ENCODE results near the gene PDE4D. TPM values are rescaled to one million over a fixed set of nuclear protein-coding genes. Genes with fewer than 3 reads are reported as not detected.

Gene PDE4D
- total RNA-seq, 1 donor from 2014 or later: 50.0 TPM

DNA sequence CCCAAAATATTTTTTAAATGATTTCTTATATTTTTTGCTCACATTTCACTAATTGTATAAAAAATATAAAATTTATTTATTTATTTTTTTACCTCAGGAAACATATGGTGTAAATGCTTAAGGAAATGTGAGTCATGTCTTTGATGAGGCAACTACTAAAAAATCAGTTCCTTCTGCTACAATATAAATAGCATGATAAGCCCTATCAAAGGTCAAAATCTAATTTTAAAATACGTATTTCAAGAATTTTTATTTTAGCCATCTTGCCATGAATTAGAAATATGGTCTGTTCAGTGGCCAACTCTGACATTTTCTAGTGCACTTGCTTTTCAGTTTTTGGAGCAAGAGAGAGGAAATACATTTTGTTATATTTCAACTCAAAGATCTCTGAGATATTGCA, 50.5 kb downstream of the PDE4D start:
- TF ChIP-seq, protein P1, sequence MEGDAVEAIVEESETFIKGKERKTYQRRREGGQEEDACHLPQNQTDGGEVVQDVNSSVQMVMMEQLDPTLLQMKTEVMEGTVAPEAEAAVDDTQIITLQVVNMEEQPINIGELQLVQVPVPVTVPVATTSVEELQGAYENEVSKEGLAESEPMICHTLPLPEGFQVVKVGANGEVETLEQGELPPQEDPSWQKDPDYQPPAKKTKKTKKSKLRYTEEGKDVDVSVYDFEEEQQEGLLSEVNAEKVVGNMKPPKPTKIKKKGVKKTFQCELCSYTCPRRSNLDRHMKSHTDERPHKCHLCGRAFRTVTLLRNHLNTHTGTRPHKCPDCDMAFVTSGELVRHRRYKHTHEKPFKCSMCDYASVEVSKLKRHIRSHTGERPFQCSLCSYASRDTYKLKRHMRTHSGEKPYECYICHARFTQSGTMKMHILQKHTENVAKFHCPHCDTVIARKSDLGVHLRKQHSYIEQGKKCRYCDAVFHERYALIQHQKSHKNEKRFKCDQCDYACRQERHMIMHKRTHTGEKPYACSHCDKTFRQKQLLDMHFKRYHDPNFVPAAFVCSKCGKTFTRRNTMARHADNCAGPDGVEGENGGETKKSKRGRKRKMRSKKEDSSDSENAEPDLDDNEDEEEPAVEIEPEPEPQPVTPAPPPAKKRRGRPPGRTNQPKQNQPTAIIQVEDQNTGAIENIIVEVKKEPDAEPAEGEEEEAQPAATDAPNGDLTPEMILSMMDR (conservative IDR thresholded peaks at IDR 0.05): no peak

DNA sequence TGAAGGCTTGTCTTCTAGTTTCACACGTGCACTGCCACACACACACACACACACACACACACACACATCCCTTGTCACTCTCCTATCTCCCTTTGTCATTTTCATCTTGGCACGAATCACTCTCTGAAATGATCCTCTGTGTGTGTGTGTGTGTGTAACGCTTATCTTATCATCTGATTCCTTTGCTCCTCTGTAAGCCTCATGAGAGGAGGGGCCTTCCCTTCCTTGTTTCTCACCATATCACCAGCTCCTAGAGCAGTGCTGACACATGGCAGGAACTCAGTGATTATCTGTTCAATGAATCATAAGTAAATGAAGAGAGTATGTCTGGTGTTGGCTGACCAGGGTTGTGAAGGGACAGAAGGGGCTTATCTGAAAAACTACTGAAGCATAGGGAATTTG, 53.3 kb downstream of the PDE4D start:
- Mint-ChIP-seq H3K4me3 (no peak overlapping the region), H3K27ac (no peak overlapping the region), H3K36me3 (no peaks in the 10 kb centered on the region), H3K27me3 (no peaks in the 10 kb centered on the region), H3K9me3 (no peaks in the 10 kb centered on the region), H3K4me1 (ENCODE audit: unreplicated experiment) (peaks cover 6% of the 10 kb centered on the region)
- TF ChIP-seq, protein P1 (conservative IDR thresholded peaks at IDR 0.05): no peak
- no peak for DNase-seq (ENCODE audit: extremely low spot score, unreplicated experiment)

More for the DNA sequence above, 50.5 kb downstream of the PDE4D start:
- Mint-ChIP-seq H3K9me3 (no peaks in the 10 kb centered on the region), H3K27me3 (no peaks in the 10 kb centered on the region), H3K4me3 (no peak overlapping the region), H3K36me3 (no peaks in the 10 kb centered on the region), H3K27ac (no peak overlapping the region), H3K4me1 (ENCODE audit: unreplicated experiment) (peaks cover 6% of the 10 kb centered on the region)
- DNase-seq (ENCODE audit: extremely low spot score, unreplicated experiment): no peak

DNA sequence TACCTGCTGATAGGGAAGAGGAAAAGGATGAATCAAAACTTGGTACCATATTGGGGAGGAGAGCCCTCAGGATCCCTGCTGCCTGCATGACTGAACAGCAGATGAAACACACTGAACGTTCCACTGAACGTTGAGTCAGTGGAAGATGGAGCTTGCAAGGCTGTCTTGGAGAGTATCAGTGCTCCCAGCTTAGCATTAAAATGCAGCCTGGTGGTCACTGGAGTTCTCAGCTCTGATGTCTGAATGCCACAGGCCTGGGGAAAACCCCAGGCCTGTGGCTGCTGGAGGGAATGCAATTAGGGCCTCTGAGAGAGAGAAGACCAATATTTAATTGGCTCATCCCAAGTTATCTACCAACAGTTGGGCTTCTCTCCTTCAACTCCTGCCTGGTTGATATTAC, 54.5 kb downstream of the PDE4D start:
- no peak overlapping the region for H3K4me3 Mint-ChIP-seq
- H3K4me1 Mint-ChIP-seq (ENCODE audit: unreplicated experiment): peaks cover 6% of the 10 kb centered on the region
- DNase-seq (ENCODE audit: extremely low spot score, unreplicated experiment): no peak
- no peaks in the 10 kb centered on the region for H3K36me3 Mint-ChIP-seq
- TF ChIP-seq, protein P1 (conservative IDR thresholded peaks at IDR 0.05): no peak
- no peaks in the 10 kb centered on the region for H3K9me3 Mint-ChIP-seq
- no peak overlapping the region for H3K27ac Mint-ChIP-seq
- no peaks in the 10 kb centered on the region for H3K27me3 Mint-ChIP-seq

DNA sequence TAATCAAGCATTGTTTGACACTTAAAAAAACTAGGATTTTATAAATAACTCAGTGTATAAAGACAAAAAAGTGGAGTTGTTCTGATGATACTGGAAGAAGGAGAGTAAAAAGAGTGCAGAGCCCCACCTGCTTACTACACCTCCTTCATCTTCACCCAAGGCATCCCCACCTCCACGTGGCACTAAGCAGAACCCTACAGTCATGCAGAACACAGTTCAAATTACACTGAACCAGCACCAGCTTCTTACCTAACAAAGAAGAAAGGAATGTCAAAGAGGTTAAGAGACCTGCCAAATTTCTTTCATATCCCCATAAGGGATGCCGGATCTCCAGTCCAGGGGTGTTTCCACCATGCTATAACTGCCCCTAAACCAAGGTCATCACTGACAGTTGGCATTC, 55.5 kb downstream of the PDE4D start:
- Mint-ChIP-seq H3K36me3 (no peaks in the 10 kb centered on the region), H3K4me3 (no peak overlapping the region), H3K27ac (no peak overlapping the region), H3K4me1 (ENCODE audit: unreplicated experiment) (peaks cover 8% of the 10 kb centered on the region), H3K27me3 (peaks cover 4% of the 10 kb centered on the region), H3K9me3 (no peaks in the 10 kb centered on the region)
- TF ChIP-seq, protein P1 (conservative IDR thresholded peaks at IDR 0.05): no peak
- DNase-seq (ENCODE audit: extremely low spot score, unreplicated experiment): no peak

DNA sequence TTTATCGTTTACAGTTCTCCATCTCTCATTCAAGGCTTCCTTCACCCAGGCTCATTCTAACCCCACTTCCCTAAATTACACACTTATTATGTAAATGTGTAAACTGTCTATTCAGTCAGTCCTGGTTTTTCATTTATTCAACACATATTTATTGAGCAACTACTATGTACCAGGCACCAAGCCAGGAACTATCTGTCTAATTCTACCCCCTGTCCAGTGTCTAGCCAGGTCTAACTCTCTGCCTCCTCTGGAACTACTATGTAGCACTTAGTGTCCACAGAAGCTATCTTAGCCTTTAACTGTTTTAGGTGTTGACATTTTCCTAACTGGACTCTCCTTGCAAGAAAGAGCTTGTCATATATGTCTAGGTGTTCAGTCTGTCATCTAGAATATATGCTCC, 56.5 kb downstream of the PDE4D start:
- Mint-ChIP-seq H3K27ac (no peak overlapping the region), H3K9me3 (no peaks in the 10 kb centered on the region), H3K36me3 (no peaks in the 10 kb centered on the region), H3K4me3 (no peak overlapping the region), H3K4me1 (ENCODE audit: unreplicated experiment) (peaks cover 11% of the 10 kb centered on the region), H3K27me3 (peaks cover 8% of the 10 kb centered on the region)
- TF ChIP-seq, protein P1 (conservative IDR thresholded peaks at IDR 0.05): no peak
- no peak for DNase-seq (ENCODE audit: extremely low spot score, unreplicated experiment)

DNA sequence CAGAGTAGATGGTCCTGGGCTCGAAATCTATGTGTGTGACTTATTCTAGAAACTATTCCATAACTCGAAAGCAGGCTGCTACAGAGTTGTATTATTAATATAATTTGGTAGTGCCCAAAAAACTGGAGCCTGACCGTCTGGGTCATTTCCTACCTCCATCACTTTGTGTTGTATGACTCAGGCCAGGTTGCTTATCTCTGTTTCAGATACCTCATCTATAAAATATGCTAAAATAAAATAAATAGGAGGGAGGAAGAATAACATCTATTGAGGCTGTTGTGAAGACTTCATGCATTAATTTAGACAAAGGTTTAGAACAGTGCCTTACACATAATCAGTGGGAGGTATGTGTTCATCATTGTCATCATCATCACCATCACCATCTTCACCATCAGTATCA, 57.7 kb downstream of the PDE4D start:
- H3K9me3 Mint-ChIP-seq: no peaks in the 10 kb centered on the region
- TF ChIP-seq, protein P1 (conservative IDR thresholded peaks at IDR 0.05): no peak
- DNase-seq (ENCODE audit: extremely low spot score, unreplicated experiment): no peak
- H3K4me3 Mint-ChIP-seq: no peak overlapping the region
- H3K4me1 Mint-ChIP-seq (ENCODE audit: unreplicated experiment): peaks cover 15% of the 10 kb centered on the region
- no peak overlapping the region for H3K27ac Mint-ChIP-seq
- H3K36me3 Mint-ChIP-seq: no peaks in the 10 kb centered on the region
- peaks cover 11% of the 10 kb centered on the region for H3K27me3 Mint-ChIP-seq

Data from type B pancreatic cell (in vitro differentiated cells).